HG02885 (cell line): ENCODE results near the gene SLC22A5.
"Not testable (repeated sequence)": the region's sequence is repeated elsewhere in the genome, so short reads cannot be mapped to it uniquely, and the experiment has no call there.

Experiments used
- ATAC-seq: cut with Tn5 transposase; IDR thresholded peaks from one replicate; pipeline ENCODE4 v1.9.1; 2021; ENCODE audit warnings: mild to moderate bottlenecking; ENCODE audit not compliant: unreplicated experiment, poor library complexity

The SLC22A5 gene

DNA sequence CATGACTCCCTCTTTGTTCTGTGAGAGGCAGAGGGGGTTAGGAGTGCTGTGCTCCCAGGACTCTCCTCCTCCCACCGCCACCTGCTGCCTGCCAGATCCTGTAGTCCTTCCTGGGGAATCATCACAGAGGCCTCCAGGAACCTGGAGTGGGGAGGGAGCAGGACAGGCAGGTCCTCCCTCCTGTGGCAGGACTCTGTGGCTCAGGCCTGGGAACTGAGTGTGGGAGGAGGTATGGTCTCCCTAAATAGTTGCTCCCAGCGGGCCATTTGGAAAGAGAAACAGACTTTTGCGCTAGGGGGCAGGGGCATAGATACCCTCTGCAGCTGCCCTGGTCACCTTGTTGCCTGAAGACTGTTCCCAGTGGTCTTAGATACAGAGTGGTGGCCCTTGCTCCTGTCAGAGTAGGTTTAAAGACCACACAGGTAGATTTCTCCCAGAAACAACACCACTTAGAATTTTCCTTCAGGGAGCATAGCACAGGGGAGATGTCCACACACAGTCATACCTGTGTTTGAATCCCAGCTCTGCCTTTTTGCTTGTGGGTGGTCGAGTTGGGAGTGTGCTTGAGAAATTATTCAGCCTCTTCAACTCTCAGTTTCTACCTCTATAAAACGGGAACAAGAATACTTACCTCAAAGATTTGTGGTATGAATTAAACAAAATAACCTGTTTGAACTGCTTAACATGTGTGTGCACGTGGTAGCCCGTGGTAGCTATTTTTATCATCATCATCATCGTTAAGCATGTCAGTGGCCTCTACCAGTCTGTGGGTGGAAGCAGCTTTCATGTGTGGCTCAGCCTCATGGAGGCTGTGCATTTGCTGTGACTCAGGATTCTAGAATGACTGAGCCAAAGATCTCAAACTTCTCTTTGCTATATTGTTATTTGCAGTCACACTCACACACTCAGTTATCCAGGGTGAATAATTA is 55.8 kb downstream of the SLC22A5 start:
- ATAC-seq, result peak; percentile 63

DNA sequence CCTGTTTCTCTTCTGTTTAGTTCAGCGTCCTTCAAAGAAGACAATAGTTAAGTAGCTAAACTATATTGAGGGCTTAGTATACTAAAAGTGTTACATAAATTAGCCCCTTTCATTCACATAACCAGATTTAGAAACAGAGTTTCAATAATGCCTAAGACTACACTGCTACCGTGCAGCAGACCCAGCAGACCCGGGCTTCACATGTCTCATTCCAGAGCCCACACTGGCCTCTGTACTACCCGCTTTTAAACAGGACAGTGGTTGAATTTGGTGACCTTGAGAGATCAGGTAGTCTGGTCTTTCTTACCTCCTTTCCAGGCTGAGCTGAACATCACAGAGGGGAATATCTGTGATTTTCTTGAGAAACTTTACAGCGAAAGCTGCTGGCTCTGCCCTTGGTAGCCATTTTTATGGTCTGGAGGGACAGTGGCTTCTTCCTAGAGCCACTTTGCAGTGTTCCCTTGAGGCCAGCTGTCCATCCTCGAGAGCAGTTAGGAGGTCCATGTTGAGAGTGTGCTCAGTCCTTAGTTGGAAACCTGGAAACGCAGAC is 56.5 kb downstream of the SLC22A5 start:
- no peak for ATAC-seq

DNA sequence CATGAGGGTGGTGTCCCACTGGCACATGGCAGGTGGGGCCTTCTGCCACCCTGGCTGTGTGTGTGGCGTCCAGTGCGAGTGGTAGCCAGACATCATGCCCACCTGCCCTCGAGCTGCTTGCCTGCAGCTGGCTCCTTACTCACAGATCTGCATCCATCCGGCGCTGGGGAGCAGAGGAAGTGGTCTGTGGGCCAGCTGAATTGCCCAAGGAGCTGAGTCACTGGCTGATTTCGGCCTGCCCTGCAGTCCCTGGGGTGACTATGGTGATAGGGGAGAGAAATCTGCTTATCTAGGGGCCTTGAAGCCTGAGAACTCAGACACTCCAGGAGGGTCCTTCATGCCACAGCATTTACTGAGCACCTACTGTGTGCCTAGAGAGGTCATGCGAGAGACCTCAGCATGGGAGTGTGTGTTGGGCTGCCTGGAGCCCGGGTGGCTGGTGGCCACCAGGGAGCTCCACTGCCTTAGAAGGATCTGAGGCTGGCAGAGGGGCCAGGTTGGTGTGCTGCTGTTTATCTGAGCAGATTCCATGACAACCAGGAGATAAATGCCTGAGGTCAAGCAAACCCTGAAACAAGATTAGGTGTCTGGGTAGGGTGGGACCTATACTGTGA is 57.1 kb downstream of the SLC22A5 start:
- peak; percentile 41 for ATAC-seq

DNA sequence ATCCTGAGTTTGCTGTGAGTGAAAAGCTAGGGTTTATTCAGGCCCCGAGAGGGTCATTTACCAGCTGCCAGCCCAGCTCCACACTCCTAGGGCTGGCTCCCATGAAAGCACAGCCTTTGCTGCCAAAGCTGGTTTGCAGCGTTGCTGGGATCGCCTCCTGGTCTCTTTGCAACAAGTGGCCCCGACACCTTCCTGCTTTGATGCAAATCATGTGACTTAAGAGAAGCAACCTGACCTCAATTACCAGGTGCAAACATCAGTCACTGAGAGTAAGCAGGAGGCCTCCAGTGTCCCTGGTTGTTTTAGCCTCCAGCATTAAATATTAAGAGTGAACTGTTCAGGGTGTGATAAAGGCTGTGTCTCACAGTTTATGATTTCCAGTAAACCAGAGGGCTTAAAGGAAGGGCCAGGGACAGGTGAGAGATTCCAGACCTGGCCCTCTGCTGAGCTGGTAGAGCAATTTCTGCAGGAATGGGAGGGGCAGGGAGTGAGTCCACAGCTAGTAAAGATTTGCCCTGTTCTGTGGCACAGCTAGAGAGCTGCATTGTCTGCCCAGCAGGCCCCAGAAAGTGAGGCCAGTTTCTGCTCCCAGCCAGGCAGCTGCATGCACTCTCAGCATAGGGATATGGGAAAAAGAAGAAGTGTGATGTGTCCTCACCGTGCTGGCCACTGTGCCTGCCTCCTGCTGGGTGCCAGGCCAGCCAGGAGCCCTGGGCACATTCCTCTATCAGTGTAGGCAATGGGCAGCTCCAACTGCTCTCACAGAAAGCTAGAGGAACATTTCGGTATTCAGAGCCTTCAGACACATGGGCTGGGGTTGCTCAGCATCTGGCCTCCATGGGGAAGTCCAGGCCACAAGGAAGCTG is 58.0 kb downstream of the SLC22A5 start:
- peak; percentile 17 for ATAC-seq

DNA sequence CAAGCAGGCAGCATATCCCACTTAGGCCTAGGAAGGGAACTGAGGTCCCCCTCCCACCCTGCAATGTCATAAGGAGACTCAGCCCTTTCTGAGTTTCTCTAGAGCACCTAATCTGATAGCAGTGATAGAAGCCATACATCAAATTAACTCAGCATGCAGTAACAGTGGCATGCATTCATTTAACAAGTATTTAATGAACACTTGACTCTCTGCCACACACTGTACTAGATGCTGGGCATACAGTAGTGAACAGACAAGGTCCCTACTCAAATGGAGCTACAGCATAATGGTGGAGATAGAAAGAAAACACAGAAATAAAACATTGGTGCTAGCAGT is 58.6 kb downstream of the SLC22A5 start:
- no peak for ATAC-seq

DNA sequence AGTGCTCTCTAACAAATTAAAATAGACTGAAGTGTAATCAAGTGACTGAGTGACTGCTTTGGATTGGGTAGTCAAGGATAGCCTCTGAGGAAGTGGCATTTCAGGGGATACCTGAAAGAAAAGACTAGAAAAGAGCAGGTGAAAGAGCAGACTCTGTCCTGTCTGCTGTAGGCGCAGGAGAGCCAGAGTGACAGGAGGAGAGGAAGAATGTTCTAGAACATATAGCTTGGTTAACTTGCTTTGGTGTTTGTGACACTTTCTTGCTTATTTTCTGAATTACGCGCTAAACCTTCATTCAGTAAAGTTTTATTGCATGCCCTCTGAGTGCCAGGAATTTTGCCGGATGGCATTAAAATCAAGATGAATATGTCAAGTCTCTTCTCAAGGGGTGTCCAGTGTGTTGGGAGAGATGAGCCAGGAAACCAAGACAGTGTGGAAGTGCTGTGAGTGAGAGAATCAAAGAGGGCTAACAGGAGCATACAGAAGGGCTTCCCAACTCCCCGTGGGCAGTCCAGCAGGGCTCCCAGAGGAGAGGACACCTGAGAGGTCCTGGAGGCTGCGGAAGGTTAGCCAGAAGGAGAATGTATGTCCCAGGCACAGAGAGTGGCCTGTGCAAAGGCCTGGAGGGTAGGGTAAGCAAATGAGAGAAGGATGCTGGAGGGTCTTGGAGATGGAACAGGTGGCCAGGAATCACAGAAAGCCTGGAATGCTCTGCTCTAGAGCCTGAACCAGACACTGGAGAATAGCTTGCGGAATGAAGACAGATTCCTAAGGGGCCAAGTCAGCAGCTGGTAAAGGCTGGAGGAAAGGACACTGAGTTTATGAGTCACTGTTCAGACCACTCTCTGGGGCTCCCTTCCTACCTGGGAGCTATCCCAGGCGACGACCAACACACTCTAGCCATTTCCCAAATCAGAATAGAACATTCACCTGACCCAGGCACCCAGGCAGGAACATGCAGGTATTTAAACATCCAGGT is 59.3 kb downstream of the SLC22A5 start:
- ATAC-seq, result no peak

DNA sequence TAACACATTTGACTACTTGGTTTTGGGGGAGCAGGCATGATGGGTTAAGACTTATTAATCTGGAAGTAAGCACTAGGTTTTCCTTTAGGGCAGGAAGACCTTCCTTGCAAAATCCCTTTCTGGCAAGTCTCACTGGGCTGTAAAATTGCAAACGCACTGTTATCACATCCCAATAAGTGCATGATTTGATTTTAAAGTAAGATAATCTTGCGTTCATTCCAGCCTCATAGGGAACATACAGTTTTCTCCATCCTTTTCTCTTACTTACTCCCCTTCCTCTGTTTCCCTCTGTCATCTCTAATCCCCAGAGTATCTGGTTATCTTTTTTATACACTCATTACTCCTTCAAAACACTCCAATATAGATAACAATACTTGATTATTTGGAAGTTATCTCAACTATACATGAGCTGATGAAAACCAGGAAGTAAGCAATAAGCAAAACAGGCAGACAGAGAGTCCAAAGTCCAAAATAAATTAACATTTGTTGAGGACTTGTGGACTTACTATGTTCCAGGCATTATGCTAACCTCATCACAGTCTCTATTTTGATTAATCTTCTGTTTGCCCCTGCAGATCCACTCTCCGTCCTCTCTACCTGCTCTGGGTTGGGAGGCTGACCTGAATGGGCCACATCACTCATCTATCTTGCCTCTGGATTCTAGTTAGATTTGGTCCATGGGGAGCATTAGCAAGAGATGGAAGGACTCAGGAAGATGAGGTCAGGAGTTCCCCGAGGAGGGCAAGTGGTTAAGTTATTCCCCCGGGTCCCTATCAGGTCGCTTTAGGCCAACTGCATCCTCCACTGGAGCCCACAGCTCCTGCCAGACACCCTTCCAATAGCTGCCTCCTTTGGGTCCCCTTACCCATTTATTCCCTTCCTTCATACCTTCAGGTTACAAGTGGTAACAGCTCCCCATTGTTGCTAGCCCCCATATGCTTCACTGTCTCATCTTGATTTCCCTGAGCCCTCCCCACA is 60.2 kb downstream of the SLC22A5 start:
- ATAC-seq, result no peak

DNA sequence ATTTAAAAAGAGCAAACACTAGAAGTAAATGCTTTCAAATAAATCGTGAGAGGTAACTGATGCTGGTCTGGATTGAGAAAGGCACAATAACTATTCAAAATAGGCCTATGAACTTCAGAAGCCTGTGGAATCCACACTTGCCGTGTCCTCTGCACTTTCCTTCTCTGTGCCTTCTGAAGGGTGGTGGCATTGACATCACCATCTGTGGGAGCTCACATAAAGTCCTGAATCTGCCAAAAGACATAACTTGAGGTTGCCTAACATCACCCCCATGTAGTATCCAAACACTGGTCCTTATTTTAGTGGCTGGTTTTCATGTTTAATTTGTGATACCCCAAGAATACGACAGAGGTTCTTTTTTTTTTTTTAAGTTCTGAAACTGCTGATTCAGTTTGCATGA is 61.2 kb downstream of the SLC22A5 start:
- no peak for ATAC-seq

DNA sequence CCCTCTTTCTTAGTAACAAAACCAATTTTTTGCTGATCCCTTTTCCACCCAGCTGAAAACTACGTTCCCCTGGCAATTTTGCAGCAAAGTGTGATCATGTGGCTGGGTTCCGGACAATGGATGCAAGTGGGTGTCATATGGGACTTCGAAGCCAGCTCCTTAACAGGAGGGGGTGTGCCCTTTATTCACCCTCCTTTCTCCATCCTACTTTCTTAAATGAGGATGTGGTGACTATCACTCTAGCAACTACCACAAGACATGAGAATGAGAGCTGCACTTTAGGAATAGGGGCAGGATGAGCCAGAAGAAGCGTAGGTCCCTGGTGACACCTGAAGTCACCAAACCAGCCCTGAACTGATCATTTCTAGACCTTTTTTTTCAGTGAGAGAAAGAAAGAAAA is 62.1 kb downstream of the SLC22A5 start:
- no peak for ATAC-seq

DNA sequence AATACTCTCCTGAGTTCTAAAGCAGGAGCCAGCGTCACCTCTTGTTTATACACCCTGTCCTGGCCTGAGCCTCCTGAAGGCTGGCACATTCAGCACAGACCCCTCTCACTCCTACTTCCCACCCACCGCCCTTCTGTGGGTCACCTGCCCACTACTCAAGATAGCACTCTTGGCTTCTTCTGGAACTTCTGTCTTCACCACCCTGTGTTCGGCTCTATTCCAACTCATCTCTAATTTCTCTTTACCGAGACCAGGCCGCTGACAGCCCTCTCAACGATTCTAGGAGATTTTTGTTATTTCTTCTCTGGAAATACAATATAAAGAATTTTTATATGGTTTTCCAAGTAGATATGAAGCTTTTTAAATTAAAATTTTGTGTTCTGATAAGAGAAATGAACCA is 63.6 kb downstream of the SLC22A5 start:
- no peak for ATAC-seq

DNA sequence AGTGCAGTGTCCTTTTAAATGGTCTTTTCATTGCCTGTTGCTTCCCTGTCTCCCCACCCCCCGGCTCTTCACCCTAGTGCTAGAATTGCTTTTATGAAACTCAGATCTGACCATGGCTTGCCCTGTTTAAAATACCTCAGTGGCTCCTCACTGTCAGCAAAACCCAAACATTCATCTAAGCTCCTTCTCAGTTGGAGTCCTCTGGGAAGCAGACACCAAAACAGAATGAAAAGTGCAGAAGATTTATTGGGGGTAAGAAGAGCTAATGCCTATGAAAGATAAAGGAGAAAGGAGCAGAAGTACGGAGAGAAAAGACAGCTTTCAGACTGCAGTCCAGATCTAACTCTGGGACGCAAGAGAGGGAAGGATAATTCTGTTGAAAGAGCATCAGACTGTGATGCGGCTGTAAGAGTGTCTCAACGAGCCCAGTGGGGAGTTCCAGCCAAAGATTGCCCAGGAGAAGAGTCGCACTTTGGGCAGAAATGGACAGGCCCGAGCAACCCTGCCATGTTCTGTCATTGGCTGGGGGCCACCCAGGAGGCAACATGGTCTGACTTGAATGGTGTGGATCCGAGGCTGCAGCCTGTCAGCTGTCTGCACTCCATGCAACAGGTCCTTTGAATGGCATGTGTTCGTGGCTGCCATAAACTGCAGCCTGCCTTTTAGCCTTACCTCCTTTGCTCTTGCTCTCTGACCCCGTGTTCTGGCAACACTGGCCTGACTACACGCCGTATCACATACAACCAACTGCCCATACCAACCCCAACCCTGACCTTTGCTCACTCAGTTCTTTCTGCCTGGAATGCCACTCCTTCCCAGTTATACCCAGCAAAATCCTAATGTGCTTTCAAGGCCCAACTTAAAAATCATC is 65.1 kb downstream of the SLC22A5 start:
- ATAC-seq, result no peak

DNA sequence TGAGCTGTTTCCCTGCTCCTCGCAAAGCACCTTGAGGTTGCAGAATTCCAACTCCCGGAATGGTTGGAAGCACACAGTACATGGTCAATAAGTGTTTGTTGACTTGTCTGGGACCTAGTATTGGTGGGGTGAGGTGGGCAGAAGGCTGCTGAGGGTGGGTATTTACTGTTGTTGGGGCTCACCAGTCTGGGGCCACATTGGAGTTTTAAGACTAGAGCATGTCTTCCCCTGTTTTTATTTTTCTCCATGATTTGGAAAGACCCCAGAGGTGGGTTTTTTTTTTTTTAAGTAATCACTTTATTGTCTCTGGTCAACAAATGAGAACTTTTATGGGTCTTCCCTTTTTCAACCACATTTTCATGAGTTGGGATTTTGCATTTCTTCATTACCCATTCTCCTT is 65.9 kb downstream of the SLC22A5 start:
- ATAC-seq, result no peak

DNA sequence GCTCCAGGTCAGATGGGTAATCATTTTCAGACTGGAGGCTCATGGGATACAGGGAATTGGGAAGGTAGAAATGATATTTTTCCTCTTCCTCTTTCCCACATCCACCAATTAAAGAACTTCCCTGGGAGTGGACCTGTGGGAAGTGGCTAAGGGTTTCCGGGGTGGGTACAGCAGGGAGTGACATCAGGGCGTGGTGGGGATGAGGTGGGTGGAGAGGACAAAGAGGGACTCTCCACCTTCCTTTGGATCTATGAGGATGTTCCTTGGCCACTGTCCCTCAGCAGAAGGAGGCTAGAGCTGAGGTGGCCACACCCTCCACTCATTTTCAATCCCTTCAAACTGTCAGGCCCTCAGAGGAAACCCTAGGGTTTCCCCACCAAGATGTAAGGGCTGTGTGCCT is 66.4 kb downstream of the SLC22A5 start:
- no peak for ATAC-seq

DNA sequence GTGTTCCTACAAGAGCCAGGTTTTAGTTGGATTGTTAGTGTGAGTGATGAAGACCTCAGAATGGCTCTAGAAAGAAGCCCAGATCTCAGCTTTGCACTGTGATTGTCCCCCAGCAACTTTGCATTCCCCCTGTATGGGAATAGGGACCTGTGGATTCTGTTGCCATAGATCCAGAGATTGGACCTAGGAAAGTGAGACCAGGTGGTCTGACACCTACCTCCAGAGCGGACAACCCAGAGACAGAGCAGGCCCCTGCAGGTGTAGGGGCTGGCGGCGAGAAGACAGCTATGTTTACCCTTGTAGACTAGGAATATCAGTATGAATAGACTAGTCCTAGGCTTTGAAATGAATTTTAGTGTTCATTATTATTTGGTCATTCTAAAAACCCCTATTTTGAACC is 67.4 kb downstream of the SLC22A5 start:
- no peak for ATAC-seq

DNA sequence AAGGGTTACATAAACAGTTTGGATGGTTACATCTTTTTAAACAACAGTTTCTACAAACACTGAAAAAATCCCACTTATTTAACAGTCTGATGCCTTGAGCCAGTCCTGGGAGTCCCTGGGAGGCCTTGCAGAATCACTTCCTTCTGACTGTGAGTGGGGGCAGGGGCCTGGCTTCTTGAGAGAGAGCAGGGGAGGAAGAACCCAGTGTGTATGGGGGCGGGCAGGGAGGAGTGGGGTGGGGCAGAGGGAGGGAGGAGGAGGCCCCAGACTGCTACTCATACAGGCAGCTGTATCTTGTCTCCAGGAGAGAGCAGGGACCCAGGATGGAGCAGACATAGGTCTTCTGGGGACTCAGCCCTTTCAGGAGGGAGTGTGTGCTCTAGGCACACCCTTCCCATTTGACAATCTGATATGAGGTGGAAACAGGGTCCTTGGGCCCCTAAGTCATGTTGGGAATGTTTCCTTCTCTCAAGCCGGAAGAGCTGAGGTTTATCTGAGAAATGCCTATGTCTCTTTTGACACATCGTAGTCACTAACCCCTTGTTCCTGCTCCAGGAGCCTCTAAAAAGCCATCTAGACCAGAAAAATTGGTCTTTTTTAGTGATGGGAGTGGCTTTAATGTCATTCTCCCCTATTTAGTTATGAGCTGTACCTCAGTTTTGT is 68.2 kb downstream of the SLC22A5 start:
- ATAC-seq, result peak; percentile 91

DNA sequence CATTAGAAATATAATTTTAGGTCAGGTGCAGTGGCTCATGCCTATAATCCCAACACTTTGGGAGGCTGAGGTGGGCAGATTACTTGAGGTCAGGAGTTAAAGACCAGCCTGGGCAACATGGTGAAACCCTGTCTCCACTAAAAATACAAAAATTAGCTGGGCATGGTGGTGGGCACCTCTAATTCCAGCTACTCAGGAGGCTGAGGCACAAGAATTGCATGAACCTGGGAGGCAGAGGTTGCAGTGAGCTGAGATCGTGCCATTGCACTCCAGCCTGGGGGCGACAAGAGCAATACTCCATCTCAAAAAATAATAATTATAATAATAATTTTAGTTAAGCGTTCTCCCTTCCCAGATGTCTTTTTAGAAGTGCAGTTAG is 68.7 kb downstream of the SLC22A5 start:
- ATAC-seq, result not testable (repeated sequence)

DNA sequence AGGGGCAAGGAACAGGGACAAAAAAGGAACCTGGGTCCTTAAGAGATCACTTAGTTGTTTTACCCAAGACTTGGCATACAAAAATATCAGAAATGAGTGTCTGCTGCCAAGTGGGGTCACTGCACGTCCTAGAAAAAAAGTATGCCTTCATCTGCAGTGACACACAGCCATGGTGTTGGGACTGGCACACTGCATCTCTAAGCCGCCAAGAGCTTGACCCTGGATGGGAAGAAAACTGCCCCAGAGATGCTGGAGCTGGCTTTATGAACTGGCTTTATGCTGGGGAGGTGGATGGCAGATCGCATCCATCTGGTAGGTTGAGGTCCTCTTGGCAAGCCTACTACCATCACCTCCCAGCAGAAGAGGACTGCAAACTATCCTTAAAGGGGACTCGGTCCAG is 69.4 kb downstream of the SLC22A5 start:
- no peak for ATAC-seq
